ENCODE results near the gene GTPBP4.
"Not testable (repeated sequence)": the region's sequence is repeated elsewhere in the genome, so short reads cannot be mapped to it uniquely, and the experiment has no call there.

Gene GTPBP4

DNA sequence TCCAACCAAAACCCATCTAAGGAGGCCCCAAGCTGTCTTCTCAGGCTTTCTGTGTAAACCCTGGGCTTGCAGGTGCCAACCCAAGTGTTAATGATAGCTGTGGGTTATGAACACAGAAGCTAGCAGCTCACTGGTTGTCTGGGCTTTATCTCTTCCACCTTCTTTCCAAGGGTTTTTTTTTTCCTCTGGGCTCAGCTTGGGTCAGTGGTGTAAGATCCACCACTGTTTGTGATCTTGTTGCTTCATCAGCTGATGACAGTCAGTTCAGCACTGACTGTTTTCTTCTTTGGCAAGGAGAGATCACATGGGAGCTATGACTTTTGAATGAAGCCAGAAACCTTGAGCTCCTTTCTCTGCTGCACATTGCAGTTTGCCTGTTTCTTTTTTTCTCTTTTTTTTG lies 4.6 kb downstream of the GTPBP4 start:
- DNase-seq = no peak

DNA sequence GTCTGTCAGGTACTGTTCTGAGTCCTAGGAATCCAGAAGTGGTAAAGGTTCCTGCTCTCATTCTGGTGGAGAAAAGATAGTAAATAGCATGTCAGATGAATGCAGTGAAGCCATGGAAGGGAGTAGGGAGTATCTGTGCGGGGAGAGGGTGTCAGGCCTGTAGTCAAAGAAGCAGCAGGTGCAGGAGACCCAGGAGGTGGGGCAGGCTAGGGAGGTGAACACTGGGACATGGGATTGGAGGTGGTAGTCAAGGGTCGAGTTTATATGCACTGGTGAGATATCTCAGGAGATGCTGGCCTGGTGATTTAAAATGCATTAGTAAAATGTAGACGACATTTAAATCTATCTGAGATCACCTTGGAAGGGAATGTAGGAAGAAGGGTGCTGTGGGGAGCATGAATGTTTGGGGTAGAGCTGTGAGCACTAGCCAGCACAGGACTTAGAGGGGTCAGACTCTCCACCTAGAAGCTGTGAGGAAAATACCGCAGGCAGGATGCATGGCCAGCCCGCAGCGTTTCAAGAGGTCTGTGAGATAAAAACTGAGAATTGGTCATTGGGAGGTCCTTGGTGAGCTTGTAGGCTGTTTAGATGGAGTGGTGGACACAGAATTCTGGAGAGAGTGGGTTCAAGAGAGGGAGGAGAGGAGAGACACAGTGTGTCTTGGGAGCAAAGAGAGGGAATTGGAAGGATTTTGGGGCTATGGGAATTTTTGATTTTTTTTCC lies 6.8 kb downstream of the GTPBP4 start:
- no peak for DNase-seq

DNA sequence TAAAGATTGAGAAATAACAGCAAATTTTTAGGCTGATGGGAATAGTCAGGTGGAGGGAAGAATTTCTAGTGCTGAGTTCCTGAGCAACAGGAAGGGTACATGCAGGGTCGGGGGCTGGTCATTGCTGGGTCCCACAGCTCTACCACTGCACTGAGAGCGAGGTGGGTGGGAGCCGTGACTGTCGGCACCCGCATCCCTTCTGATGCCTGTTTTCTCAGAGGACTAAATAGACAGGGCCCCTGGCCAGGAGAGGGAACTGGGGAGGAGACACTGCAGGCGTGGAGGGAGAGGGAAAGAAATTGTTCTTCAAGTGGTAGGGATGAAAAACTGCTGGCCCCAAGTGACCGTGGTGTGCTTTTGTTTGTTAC lies 7.3 kb downstream of the GTPBP4 start:
- no peak for DNase-seq

DNA sequence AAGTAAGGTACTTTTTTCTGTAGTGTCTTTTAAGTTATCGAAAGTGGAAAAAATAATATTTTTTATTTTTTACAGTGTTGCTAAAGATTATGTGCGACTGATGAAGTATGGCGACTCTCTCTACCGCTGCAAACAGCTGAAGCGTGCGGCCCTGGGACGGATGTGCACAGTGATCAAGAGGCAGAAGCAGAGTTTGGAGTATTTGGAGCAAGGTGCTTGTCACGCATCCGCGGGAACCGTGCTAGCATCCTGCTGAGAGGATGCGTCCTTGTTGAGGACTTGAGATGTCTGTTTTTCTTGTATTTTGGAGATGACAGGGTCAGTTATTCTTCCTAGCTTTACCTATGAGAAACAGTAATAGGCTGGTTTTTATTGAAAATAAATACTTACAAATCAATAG lies 7.8 kb downstream of the GTPBP4 start:
- no peak for DNase-seq

DNA sequence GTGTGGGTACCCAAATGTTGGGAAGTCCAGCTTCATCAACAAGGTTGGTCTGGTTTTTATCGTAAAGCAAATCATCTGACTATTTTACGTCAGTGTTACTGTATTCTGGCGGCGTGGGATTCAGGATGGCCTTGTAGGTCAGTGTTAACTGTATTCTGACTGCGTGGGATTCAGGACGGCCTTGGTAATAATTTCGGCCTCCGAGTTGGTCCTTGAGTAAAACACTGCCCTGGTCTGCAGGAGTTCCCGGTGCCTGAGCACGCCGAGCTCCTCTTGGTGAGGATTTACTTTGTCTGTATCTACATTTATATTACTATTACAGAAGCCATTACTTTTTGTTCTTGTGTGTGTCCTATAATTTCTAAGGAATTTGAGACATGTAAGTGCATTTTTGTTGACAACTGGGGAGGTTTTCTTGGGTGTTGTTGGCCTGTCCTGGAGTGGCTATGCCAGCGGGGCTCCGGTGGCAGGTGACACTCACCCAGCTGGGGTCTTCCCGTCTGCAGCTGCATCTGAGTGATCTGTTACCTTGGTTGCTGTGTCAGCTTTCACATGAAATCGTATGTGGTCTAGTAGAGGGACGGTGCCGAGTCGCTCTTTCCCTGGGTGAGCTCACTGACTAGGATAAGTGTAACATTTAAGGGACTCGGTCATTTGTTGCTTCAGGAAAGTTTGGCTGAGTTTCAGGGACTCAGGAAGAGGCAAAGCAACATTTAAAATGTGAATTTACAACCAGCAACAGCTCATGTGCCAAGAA lies 9.2 kb downstream of the GTPBP4 start:
- no peak for DNase-seq

DNA sequence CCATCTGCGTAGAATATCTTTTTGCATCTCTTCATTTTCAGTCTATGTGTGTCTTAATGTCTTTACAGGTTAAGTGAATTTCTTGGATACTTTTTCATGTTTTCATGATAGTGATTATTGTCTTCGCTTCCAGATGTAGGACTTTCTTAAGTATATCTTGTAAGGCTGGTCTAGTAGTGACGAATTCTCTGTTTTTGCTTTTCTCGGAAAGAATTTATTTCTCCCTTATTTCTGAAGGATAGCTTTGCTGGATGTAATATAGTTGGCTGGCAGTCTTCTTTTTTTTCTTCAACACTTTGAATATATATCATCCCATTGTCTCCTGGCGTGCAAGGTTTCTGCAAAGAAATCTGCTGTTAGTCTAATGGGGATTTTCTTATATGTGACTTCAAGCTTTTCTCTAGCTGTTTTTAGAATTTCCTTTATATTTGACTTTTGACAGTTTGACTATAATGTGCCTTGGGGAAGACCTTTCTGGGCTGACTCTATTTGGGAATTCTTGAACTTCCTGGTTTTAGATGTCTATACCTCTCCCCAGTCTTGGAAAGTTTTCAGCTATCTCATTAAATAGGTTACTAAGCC lies 14.3 kb downstream of the GTPBP4 start:
- no peak for DNase-seq

DNA sequence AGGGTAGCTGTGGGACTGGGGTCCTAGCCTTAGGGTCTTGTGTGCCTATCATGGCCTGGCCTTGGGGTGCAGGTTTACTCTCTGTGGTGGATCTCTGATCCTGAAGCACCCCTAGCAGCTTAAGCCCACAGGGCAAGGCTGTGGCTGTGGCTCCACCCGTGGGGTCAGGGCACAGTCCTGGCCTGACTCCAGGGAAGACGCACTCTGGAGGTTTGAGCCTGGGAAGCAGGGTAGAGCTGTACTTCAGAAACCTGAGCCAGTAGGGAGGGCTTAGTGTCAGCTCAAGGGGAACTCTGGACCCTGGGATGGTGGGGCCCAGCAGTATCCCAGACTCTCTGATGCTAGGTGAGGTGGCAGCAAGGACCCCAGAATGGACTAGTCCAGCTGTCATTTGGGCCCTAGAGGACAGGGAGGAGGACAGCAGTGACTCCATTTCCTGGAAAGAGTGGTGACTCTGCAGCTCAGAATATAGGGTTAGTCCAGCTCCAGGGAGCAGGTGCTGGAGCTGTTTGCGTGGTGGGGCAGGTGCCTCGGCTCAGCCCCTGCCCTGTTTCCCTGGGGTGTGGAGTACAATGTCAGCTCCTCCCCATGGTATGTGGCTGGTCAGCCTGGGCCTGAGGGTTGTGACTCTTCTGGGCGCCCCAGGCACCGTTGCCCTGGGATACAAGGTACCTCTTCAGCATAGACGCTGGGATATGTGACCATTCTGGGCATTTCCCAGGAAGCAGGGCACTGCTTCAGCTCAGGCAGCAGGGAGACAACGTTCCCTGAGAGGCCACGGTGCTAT lies 15.8 kb downstream of the GTPBP4 start:
- DNase-seq = no peak

DNA sequence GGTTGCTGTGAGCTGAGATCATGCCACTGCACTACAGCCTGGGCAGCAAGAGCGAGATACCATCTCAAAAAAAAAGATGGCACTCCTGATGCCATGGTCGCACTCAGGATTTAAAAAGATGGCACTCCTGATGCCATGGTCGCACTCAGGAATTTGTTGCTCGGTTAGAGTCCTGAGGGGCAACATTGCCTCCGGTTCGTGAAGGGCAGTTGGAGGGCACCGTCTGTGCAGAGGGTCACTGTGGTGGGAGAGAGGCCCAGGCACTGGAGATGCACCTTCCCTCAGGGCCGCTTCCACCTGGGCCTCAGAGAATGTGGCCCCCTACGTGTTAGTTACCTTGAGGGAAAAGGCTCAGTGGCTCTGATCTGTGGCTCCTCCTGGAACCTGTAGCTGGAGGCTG lies 18.3 kb downstream of the GTPBP4 start:
- DNase-seq = no peak

DNA sequence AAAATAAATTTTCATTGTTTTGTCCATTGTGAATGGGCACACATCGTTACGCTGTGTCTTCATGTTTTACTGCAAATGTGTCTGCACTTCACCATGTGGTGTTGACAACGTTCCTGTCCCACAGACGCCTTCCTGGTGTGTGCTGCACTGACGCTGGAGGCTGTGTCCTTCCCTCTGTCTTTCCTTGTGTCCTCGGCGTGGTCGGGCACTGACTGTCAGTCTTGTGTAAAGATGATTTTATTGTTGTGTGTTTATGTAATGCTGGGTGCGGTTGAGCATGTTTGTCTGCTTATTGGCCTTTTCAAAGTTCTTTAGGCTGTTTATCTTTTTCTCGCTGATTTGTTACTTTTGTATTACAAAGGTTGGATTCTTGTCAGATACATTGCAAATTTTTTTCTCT lies 19.3 kb downstream of the GTPBP4 start:
- no peak for DNase-seq

DNA sequence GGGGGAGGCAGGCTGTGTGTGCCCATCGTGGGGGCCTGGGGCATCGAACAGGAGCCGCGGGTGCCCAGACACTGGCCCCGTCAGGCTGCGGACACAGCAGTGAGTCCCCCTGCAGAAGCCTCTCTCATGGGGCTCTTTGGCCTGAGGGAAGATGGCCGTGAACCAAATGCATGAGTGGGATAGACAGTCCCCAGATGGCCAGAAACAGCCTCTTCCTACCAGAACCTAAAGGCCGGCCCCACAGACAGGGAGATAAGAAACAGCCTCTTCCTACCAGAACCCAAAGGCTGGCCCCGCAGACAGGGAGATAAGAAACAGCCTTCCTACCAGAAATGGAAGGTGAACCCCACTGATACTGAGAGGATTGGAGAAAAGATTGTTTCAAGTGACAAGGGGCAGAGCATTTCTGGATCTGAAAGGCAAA lies 20.8 kb downstream of the GTPBP4 start:
- no peak for DNase-seq

DNA sequence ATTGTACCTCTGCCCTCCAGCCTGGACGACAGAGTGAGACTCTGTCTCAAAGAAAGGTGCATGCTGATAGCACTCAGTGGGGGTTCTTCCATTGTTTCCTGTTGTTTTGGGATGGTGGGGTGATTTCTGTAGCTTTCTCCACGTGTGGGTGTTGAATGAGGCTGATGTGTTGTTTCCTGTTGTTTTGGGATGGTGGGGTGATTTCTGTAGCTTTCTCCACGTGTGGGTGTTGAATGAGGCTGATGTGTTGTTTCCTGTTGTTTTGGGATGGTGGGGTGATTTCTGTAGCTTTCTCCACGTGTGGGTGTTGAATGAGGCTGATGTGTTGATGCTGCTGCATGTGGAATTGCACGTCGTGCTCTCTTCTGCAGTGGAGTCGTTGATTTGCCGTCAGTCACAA lies 21.7 kb downstream of the GTPBP4 start:
- not testable (repeated sequence) for DNase-seq

DNA sequence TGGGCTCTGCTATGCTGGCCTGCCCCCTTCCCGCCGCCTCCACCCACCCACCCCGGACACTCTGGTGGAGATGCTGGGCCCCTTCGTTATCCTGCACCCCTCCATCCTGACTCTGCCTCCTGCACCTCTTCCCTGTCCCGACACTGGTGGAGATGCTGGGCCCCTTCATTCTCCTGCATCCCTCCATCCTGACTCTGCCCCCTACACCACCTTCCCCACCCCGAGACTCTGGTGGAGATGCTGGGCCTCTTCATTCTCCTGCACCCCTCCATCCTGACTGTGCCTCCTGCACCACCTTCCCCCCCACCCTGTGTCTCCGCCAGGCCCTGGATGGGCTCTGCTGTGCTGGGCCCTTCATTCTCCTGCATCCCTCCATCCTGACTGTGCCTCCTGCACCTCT lies 22.5 kb downstream of the GTPBP4 start:
- DNase-seq = no peak

DNA sequence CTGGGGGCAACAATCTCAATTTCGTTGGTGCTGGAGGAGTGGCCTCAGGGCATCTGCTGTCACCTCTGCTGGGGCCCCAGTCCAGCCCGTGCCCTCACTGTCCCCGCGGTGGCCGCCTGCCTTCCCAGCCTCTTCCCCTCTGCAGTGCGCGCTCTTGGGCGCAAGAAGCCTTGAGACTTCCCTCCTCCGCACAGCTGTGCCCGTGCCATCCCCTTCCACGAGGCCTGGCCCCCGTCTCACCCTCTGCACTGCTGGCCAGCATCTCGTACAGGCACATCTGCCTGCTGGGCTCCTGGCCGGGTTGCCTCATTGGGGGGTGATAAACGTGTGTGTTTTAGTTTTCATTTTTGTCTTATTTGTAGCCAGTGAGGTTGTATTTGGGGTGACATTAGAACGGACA lies 23.5 kb downstream of the GTPBP4 start:
- no peak for DNase-seq

DNA sequence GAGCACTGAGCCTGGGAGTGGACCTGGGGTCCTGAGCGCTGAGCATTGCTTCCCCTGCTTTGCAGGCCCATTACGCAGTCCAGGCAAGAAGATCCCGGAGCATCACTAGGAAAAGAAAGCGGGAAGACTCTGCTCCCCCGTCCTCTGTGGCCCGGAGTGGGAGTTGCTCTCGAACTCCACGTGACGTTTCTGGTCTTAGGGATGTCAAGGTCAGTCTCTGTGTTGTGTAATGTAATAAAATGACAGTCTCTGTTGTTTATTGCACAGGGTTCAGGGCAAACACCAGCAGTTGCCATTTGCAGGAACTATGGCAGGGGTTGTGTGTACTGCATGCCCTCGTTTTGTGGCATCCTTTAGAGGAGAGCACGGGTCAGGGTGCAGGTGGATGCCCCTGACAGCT lies 27.5 kb downstream of the GTPBP4 start:
- no peak for DNase-seq

DNA sequence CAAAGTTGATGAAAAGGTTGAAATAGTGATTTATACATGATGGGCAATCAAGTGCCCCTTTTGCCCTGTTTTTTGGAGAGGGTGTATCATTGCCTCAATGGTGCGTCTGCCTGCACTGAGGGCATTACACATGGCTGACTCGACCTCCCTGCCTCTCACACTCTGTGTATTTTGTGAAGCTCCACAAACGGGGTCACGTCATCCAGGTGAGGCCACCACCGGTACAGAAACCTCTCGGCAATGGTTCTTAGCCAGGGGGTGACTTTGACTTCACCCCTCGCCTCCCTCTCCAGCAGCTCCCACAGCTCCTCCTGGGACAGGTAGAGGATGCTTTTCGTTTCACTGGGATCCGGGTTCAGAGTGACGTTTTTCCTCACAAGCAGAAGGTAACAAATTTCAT lies 31.1 kb downstream of the GTPBP4 start:
- no peak for DNase-seq

DNA sequence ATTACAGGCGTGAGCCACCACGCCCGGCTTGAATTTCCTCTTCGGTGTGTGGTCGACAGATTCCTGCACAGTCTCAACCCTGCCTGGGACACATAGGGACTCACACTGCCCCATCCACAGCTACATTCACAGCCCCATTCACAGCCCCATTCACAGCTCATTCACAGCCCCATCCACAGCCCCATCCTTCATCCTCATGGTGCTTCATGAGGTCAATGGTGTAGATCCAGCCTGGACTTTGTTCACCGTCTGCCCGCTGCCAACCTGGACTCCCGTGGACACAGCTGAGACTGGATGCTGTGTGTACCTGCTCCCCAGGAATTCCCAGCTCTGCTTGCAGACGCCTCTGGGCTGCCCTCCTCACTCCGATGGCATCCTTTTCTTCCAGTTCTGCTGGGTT lies 32.2 kb downstream of the GTPBP4 start:
- no peak for DNase-seq

DNA sequence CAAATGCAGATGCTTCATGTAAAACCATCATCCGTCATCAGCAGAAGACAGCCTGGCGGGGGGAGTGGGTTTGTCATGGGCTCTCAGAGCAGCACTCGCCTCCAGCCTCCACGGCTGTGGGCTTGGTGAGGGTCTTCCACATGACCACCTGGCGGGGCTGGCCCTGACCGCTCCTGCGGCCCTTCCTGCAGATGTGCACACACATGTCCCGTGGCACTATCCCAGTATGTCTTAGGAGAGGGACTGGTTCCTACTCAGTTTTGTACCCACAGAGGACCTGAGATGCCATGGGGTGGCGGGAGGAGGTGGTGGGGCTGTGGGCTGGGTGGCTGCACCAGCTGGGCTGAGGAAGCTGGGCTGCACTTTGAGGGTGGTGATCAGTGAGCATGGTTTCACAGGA lies 32.7 kb downstream of the GTPBP4 start:
- no peak for DNase-seq

DNA sequence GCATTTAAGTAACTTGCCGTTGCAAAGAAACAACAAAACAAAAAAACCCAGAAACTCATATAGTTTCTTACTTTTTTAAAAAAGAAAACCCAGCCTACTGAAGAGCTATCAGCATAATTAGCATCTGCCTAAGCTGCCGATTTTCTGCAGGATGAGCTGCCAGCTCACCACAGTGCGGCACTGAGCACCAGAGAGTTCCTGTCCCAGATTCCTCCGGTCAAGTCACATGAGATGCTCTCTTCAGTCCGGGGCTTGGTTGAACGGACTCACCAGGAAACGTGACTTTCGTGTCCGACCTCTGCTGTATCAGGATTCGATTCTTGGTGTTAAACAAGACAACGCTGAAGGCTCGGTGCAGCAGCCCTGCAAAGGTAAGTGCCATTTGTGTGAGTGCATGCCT lies 34.2 kb downstream of the GTPBP4 start:
- DNase-seq = no peak

DNA sequence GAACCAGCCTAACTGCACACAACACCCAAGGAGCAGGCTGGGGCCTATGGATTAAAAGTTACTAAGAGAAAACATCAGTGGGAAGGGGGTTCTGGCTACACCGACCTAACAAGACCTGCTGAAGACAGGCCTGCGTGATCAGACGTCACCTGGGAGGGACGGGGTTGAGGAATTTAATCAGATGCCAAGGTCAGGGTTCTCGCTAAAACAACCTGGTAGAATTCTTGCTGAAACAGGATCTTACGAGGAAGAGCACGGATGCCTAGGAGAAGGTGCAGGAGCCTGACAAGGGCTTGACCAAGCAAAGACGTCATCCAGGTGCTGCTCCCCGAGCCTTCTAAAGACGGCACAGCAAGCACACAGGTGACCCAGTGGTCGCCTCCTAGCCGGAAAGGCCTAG lies 35.9 kb downstream of the GTPBP4 start:
- no peak for DNase-seq

DNA sequence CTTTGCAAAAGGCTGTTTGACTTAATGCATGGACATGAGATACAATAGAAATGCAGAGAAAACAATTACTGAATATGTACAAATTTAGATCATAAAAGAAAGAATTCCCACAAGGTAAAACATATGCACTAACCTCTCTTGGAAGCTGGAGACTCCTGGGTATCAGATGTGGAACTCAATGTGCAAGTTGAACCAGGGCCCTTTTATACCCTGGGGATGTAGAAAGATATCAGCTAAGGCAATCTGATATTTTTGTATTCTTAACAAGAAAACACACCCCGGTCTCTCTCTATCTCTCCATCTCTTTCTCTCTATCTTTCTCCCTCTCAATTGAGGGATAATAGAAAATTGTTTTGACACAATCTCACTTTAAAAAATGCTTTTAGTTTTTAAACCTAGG lies 37.4 kb downstream of the GTPBP4 start, which contains the start of gene IDI2:
IDI2 (minus strand) TSS at position 177 of the 400 bp plus-strand sequence. CDS start 1,136 bp downstream, outside the sequence.
- DNase-seq = no peak

DNA sequence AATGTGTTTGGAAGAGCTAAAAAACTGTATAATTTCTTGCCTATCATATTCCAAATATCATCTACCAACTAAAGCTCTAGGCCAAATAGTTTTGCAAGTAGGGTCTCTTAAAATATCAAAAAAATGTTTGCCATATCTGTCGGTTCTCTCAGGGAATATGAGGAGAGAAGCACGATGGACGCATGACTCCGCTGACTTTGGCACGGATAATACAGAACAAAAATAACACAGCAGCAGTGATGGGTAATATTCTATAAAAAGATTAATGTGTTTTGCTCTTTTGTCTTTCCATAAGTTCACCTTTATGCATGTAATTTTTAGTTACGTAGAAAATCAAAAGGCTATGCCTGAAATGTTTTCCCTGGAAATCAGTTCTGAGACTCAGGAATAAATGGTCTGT lies 38.3 kb downstream of the GTPBP4 start:
- DNase-seq = no peak

DNA sequence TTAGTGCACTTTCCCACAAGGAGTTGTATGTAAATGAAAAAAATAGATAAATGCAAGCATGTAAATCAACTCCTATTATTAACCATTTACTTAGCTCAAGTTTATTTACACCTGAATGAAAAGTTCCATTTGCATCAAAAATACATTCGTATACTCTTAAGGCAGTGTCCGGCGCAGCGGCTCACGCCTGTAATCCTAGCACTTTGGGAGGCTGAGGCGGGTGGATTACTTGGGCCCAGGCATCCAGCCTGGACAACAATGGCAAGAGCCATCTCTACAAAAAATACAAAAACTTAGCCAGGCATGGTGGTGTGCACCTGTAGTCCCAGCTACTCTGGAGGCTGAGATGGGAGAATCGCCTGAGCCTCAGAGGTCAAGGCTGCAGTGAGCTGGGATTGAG lies 41.6 kb downstream of the GTPBP4 start:
- DNase-seq = no peak

DNA sequence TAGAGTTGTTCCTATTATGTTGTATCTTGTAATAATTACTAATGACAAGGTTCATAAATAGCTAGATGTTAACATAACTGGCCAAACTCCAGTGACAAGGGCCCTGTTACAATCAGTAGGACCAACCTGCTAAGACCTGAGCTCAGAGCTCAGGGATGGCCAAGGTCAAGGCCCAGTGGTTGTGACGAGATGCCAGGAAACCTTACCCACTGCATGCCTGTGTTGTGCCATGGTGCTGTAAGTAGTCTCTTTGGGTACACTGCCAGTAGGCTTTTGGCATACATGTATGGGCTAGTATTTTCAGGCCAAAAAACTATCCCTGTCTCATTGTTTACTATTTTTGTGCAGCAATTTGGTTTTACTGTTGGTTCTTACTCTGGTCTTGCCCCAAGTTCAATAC lies 45.4 kb downstream of the GTPBP4 start:
- DNase-seq = no peak

DNA sequence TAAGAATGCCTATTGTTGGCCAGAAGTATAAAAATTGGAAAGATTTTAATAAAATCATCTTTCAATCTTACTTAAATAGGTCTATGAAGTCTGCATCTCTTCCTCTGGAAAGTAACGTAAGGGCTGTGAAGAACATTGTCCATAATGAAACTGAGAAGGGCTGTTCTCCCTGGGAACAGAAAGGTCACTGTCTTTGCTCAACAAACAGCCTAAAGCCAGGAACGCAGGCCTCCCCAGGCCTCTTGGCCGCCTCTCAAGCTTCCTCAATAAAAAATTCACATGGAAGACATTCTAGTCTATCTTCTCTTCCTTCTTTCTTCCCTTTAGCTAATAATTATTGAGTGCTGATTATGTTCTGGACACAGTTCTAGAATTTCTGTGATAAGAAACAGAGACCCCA lies 46.5 kb downstream of the GTPBP4 start:
- DNase-seq = no peak

All from NCI-H2029 (cell line).